ENCODE data around the gene MAGI2. TPM values are rescaled to one million over a fixed set of nuclear protein-coding genes. Genes with fewer than 3 reads are reported as not detected.

MAGI2 gene
- total RNA-seq, 1 donor from 2014 or later: 0.38 TPM

DNA sequence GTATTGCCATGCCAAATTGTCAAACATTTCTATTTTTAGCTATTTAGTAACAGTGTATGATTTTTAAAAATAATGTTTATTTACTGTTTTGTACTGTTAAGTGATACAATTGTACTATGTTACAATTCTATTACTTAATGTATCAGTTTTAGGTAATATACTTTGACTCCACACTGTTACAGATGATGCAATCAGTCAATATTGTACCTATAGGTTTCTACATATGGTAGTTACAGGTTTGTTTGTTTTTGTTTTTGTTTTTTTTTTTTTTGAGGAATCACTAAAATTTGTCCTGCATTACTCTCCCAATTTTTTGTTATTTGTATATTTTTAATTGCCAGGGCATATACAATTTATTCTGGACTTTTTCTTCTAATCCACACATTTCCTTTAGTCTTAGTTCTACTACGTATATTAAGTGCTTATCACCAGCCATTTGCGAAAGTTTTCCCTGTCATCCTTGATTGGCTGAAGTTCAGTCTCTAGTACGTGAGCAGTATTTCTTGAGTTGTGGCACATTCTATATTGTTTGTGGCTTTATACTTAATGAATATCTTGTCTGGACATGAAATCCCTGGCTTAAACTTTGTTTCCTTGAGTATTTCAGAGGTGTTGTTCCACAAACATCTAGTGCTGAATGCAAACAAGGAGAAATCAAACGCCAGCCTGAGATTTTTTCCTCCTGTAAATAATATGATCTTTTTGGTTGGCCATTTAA is 114.1 kb downstream of the MAGI2 start:
- Mint-ChIP-seq H3K27me3 (no peaks in the 10 kb centered on the region), H3K36me3 (ENCODE audit: low read depth) (no peaks in the 10 kb centered on the region), H3K4me1 (no peaks in the 10 kb centered on the region), H3K27ac (no peak overlapping the region), H3K4me3 (no peak overlapping the region), H3K9me3 (no peaks in the 10 kb centered on the region)
- intact Hi-C loops (cut with micrococcal nuclease): no loop called here
- ATAC-seq (ENCODE audit: low read depth): no peak
- POLR2A ChIA-PET: no interaction called here
- DNase-seq: no peak
- CTCF ChIA-PET: no interaction called here
- TF ChIP-seq, protein P1, sequence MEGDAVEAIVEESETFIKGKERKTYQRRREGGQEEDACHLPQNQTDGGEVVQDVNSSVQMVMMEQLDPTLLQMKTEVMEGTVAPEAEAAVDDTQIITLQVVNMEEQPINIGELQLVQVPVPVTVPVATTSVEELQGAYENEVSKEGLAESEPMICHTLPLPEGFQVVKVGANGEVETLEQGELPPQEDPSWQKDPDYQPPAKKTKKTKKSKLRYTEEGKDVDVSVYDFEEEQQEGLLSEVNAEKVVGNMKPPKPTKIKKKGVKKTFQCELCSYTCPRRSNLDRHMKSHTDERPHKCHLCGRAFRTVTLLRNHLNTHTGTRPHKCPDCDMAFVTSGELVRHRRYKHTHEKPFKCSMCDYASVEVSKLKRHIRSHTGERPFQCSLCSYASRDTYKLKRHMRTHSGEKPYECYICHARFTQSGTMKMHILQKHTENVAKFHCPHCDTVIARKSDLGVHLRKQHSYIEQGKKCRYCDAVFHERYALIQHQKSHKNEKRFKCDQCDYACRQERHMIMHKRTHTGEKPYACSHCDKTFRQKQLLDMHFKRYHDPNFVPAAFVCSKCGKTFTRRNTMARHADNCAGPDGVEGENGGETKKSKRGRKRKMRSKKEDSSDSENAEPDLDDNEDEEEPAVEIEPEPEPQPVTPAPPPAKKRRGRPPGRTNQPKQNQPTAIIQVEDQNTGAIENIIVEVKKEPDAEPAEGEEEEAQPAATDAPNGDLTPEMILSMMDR (IDR thresholded peaks at IDR 0.05): no peak

DNA sequence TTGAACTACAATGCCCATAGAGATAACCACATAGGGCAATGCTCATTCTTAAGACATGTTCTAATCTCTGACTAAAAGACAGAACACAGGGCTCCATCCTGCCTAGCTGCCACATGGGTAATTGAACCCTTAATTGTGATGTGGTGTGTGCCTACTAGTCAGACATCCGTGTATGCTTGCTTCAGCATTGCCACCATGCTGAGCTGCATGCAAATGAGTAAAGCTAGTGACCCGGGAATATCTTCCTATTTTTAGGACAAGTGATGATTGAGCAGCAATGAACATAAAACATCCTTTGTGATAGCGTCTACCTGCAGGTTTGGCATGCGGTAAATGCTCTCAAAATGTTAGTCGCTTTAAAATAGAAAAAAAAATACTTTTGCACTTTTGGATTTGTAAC is 115.8 kb downstream of the MAGI2 start:
- ATAC-seq (ENCODE audit: low read depth): no peak
- no peak overlapping the region for H3K27ac Mint-ChIP-seq
- ChIA-PET POLR2A (no interaction called here), CTCF (no interaction called here)
- TF ChIP-seq, protein P1 (IDR thresholded peaks at IDR 0.05): no peak
- no peaks in the 10 kb centered on the region for H3K9me3 Mint-ChIP-seq
- H3K4me1 Mint-ChIP-seq: no peaks in the 10 kb centered on the region
- no peak for DNase-seq
- H3K27me3 Mint-ChIP-seq: no peaks in the 10 kb centered on the region
- no peaks in the 10 kb centered on the region for H3K36me3 Mint-ChIP-seq (ENCODE audit: low read depth)
- H3K4me3 Mint-ChIP-seq: no peak overlapping the region
- intact Hi-C loops (cut with micrococcal nuclease): no loop called here

DNA sequence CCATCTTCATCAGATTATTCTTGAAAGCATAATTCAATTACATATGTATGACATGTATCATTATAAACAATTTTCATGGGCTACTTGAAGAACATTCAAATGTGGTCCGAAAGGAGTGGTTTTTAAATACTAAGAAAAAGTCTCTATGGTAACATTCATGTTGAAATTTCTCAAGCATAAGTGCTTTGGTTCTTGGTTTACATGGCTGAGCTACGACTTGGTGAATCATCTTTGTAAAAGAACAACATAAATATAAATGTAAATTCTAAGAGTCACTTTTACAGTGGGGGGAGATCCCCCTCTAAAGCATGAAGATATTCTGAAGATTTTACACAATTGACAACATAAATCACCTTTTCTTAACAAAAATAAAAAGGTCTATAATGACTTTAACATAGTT is 118.6 kb downstream of the MAGI2 start:
- H3K4me1 Mint-ChIP-seq: no peaks in the 10 kb centered on the region
- no peaks in the 10 kb centered on the region for H3K36me3 Mint-ChIP-seq (ENCODE audit: low read depth)
- ChIA-PET POLR2A (no interaction called here), CTCF (no interaction called here)
- TF ChIP-seq, protein P1 (IDR thresholded peaks at IDR 0.05): no peak
- intact Hi-C loops (cut with micrococcal nuclease): no loop called here
- no peak overlapping the region for H3K27ac Mint-ChIP-seq
- no peak for DNase-seq
- no peak for ATAC-seq (ENCODE audit: low read depth)
- no peak overlapping the region for H3K4me3 Mint-ChIP-seq
- H3K27me3 Mint-ChIP-seq: no peaks in the 10 kb centered on the region
- no peaks in the 10 kb centered on the region for H3K9me3 Mint-ChIP-seq

DNA sequence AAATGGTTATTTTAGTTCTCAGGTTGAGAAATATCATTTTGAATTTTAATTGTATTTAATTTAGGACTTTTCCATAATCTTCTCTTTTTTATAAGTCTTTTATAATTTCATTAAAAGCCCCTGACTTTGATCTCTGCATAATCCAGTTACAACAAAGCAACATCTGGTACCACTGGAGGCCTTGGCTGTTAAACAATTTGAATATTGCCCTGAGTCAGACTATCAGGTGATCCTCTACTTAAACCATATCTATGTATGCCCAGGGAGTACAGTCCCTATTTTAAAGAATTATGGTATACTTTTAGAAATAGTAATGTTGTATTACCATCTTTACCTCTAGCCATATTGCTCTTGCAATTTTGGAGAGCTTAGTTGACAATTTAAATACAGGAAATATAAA is 119.1 kb downstream of the MAGI2 start:
- CTCF ChIA-PET: no interaction called here
- Mint-ChIP-seq H3K4me3 (no peak overlapping the region), H3K36me3 (ENCODE audit: low read depth) (no peaks in the 10 kb centered on the region), H3K27ac (no peak overlapping the region), H3K9me3 (no peaks in the 10 kb centered on the region), H3K4me1 (no peaks in the 10 kb centered on the region), H3K27me3 (no peaks in the 10 kb centered on the region)
- DNase-seq (no peak), ATAC-seq (ENCODE audit: low read depth) (no peak)
- POLR2A ChIA-PET: no interaction called here
- intact Hi-C loops (cut with micrococcal nuclease): no loop called here
- TF ChIP-seq, protein P1 (IDR thresholded peaks at IDR 0.05): no peak

DNA sequence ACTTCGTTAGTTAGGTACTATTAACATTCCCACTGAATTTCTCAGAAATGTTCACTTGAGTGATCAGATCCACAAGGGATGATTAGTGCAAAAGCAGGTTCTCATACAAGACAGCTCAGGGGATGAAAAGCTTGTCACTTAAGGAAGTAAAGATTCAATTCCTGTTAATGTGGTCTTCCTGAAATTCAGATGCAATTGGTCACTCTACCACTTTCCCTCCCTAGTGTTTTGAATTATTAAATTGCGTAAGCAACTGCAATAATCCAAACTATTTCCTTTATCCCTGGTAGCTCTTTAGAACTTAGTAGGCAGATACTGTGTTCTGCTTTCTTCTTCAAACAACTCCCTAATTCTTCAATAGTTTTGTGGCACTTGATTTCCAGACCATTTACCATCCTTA is 121.4 kb downstream of the MAGI2 start:
- H3K4me1 Mint-ChIP-seq: no peaks in the 10 kb centered on the region
- ChIA-PET POLR2A (no interaction called here), CTCF (no interaction called here)
- ATAC-seq (ENCODE audit: low read depth): no peak
- intact Hi-C loops (cut with micrococcal nuclease): no loop called here
- no peak overlapping the region for H3K27ac Mint-ChIP-seq
- H3K27me3 Mint-ChIP-seq: no peaks in the 10 kb centered on the region
- no peaks in the 10 kb centered on the region for H3K9me3 Mint-ChIP-seq
- H3K36me3 Mint-ChIP-seq (ENCODE audit: low read depth): no peaks in the 10 kb centered on the region
- DNase-seq: no peak
- TF ChIP-seq, protein P1 (IDR thresholded peaks at IDR 0.05): no peak
- H3K4me3 Mint-ChIP-seq: no peak overlapping the region

All from activated B cell treated with CpG ODN at 0.5 μM for 24 hours (primary cell).